Measurements from ENCODE around the gene NCSTN. TPM values are rescaled to one million over a fixed set of nuclear protein-coding genes. Genes with fewer than 3 reads are reported as not detected.

The NCSTN gene
- total and polyA plus RNA-seq, 4 donors = 17.0 to 67.3 (median 53.1) TPM

- DNase-seq (no peak), ATAC-seq (ENCODE audit: low FRiP score) (no peak)
- Histone ChIP-seq H3K4me3 (ENCODE audit: low read length in 2 of 2) (no peak overlapping the region), H3K4me1 (ENCODE audit: control insufficient read depth in 1 of 2, insufficient read depth in 2 of 2, low read length in 2 of 2) (no peaks in the 10 kb centered on the region), H3K27me3 (ENCODE audit: control insufficient read depth in 1 of 2, insufficient read depth in 2 of 2, low read length in 1 of 2) (no peaks in the 10 kb centered on the region), H3K9me3 (ENCODE audit: control insufficient read depth, low read length) (peaks cover 2% of the 10 kb centered on the region), H3K27ac (ENCODE audit: low read depth in 1 of 2, low read length in 2 of 2) (no peak overlapping the region), H3K36me3 (ENCODE audit: control insufficient read depth in 1 of 2, insufficient read depth in 2 of 2, low read length in 1 of 2) (no peaks in the 10 kb centered on the region)
- WGBS, 2 donors = 90 to 95% methylated on average over 8 of the region's 8 CpGs
- intact Hi-C loops (cut with DNase I) = no loop called here
These were observed 51.5 kb downstream of the NCSTN start for GRCh38 chr1:160394673-160395072.

- no peaks in the 10 kb centered on the region for H3K4me1 ChIP-seq (ENCODE audit: control insufficient read depth in 1 of 2, insufficient read depth in 2 of 2, low read length in 2 of 2)
- ATAC-seq (ENCODE audit: low FRiP score) = no peak
- no peak overlapping the region for H3K27ac ChIP-seq (ENCODE audit: low read depth in 1 of 2, low read length in 2 of 2)
- H3K9me3 ChIP-seq (ENCODE audit: control insufficient read depth, low read length) = no peaks in the 10 kb centered on the region
- H3K4me3 ChIP-seq (ENCODE audit: low read length in 2 of 2) = no peak overlapping the region
- no peaks in the 10 kb centered on the region for H3K36me3 ChIP-seq (ENCODE audit: control insufficient read depth in 1 of 2, insufficient read depth in 2 of 2, low read length in 1 of 2)
- intact Hi-C loops (cut with DNase I) = no loop called here
- WGBS, 2 donors = 55 to 78% methylated on average over 1 of the region's 1 CpG
- H3K27me3 ChIP-seq (ENCODE audit: control insufficient read depth in 1 of 2, insufficient read depth in 2 of 2, low read length in 1 of 2) = peaks cover 0 to 2% of the 10 kb centered on the region in 2 donors
- DNase-seq = no peak
These were observed 54.5 kb downstream of the NCSTN start for GRCh38 chr1:160397651-160398050.

- H3K9me3 ChIP-seq (ENCODE audit: control insufficient read depth, low read length) = no peaks in the 10 kb centered on the region
- DNase-seq (no peak), ATAC-seq (ENCODE audit: low FRiP score) (no peak)
- H3K4me3 ChIP-seq (ENCODE audit: low read length in 2 of 2) = no peak overlapping the region
- no peak overlapping the region for H3K27ac ChIP-seq (ENCODE audit: low read depth in 1 of 2, low read length in 2 of 2)
- H3K4me1 ChIP-seq (ENCODE audit: control insufficient read depth in 1 of 2, insufficient read depth in 2 of 2, low read length in 2 of 2) = no peaks in the 10 kb centered on the region
- H3K36me3 ChIP-seq (ENCODE audit: control insufficient read depth in 1 of 2, insufficient read depth in 2 of 2, low read length in 1 of 2) = no peaks in the 10 kb centered on the region
- H3K27me3 ChIP-seq (ENCODE audit: control insufficient read depth in 1 of 2, insufficient read depth in 2 of 2, low read length in 1 of 2) = peaks cover 0 to 2% of the 10 kb centered on the region in 2 donors
- WGBS, 2 donors = 78 to 84% methylated on average over 4 of the region's 4 CpGs
- intact Hi-C loops (cut with DNase I) = no loop called here
These were observed 55.6 kb downstream of the NCSTN start for GRCh38 chr1:160398823-160399222.

GRCh38 chr1:160399544-160400222 is 56.5 kb downstream of the NCSTN start:
- intact Hi-C loops (cut with DNase I) = no loop called here
- WGBS, 2 donors = 36% methylated on average over 17 of the region's 17 CpGs
- Histone ChIP-seq H3K27me3 (ENCODE audit: control insufficient read depth in 1 of 2, insufficient read depth in 2 of 2, low read length in 1 of 2) (peaks cover 0 to 2% of the 10 kb centered on the region in 2 donors), H3K9me3 (ENCODE audit: control insufficient read depth, low read length) (no peaks in the 10 kb centered on the region), H3K4me1 (ENCODE audit: control insufficient read depth in 1 of 2, insufficient read depth in 2 of 2, low read length in 2 of 2) (no peaks in the 10 kb centered on the region), H3K4me3 (ENCODE audit: low read length in 2 of 2) (peak overlapping the region in 1 of 2 donors; percentile 15), H3K36me3 (ENCODE audit: control insufficient read depth in 1 of 2, insufficient read depth in 2 of 2, low read length in 1 of 2) (no peaks in the 10 kb centered on the region), H3K27ac (ENCODE audit: low read depth in 1 of 2, low read length in 2 of 2) (no peak overlapping the region)
- DNase-seq (no peak), ATAC-seq (ENCODE audit: low FRiP score) (no peak)

- H3K4me1 ChIP-seq (ENCODE audit: control insufficient read depth in 1 of 2, insufficient read depth in 2 of 2, low read length in 2 of 2) = no peaks in the 10 kb centered on the region
- H3K4me3 ChIP-seq (ENCODE audit: low read length in 2 of 2) = peak within 1 kb of the TSS; percentile 15 to 16
- H3K27ac ChIP-seq (ENCODE audit: low read depth in 1 of 2, low read length in 2 of 2) = no peak within 1 kb of the TSS
- ATAC-seq (ENCODE audit: low FRiP score) (peak; percentile 90), DNase-seq (peak; percentile 72 to 86)
- H3K9me3 ChIP-seq (ENCODE audit: control insufficient read depth, low read length) = no peaks in the 10 kb centered on the region
- no peaks in the 10 kb centered on the region for H3K36me3 ChIP-seq (ENCODE audit: control insufficient read depth in 1 of 2, insufficient read depth in 2 of 2, low read length in 1 of 2)
- peaks cover 0 to 2% of the 10 kb centered on the region in 2 donors for H3K27me3 ChIP-seq (ENCODE audit: control insufficient read depth in 1 of 2, insufficient read depth in 2 of 2, low read length in 1 of 2)
- intact Hi-C loops (cut with DNase I) = no loop called here
- WGBS, 2 donors = 1 to 2% methylated on average over 14 to 33 of the region's 34 CpGs
These were observed 57.1 kb downstream of the NCSTN start, which contains the start of gene VANGL2 for GRCh38 chr1:160400223-160400645. TSS of gene VANGL2 (plus strand) at chr1:160400564. CDS start at chr1:160415838, 15,274 bp downstream.

- DNase-seq = no peak
- WGBS, 2 donors = 1 to 2% methylated on average over 45 to 55 of the region's 55 CpGs
- intact Hi-C loops (cut with DNase I) = no loop called here
- H3K27ac ChIP-seq (ENCODE audit: low read depth in 1 of 2, low read length in 2 of 2) = no peak overlapping the region
- H3K4me1 ChIP-seq (ENCODE audit: control insufficient read depth in 1 of 2, insufficient read depth in 2 of 2, low read length in 2 of 2) = no peaks in the 10 kb centered on the region
- H3K36me3 ChIP-seq (ENCODE audit: control insufficient read depth in 1 of 2, insufficient read depth in 2 of 2, low read length in 1 of 2) = no peaks in the 10 kb centered on the region
- H3K27me3 ChIP-seq (ENCODE audit: control insufficient read depth in 1 of 2, insufficient read depth in 2 of 2, low read length in 1 of 2) = peaks cover 0 to 2% of the 10 kb centered on the region in 2 donors
- peak overlapping the region; percentile 15 to 16 for H3K4me3 ChIP-seq (ENCODE audit: low read length in 2 of 2)
- peak; percentile 37 for ATAC-seq (ENCODE audit: low FRiP score)
- no peaks in the 10 kb centered on the region for H3K9me3 ChIP-seq (ENCODE audit: control insufficient read depth, low read length)
These were observed 57.7 kb downstream of the NCSTN start for GRCh38 chr1:160400646-160401486.

- Histone ChIP-seq H3K27me3 (ENCODE audit: control insufficient read depth in 1 of 2, insufficient read depth in 2 of 2, low read length in 1 of 2) (peaks cover 0 to 2% of the 10 kb centered on the region in 2 donors), H3K36me3 (ENCODE audit: control insufficient read depth in 1 of 2, insufficient read depth in 2 of 2, low read length in 1 of 2) (no peaks in the 10 kb centered on the region), H3K9me3 (ENCODE audit: control insufficient read depth, low read length) (no peaks in the 10 kb centered on the region), H3K4me3 (ENCODE audit: low read length in 2 of 2) (no peak overlapping the region), H3K4me1 (ENCODE audit: control insufficient read depth in 1 of 2, insufficient read depth in 2 of 2, low read length in 2 of 2) (no peaks in the 10 kb centered on the region), H3K27ac (ENCODE audit: low read depth in 1 of 2, low read length in 2 of 2) (no peak overlapping the region)
- WGBS, 2 donors = 28 to 39% methylated on average over 7 of the region's 7 CpGs
- intact Hi-C loops (cut with DNase I) = no loop called here
- DNase-seq (no peak), ATAC-seq (ENCODE audit: low FRiP score) (no peak)
These were observed 58.3 kb downstream of the NCSTN start for GRCh38 chr1:160401487-160401805.

- H3K4me1 ChIP-seq (ENCODE audit: control insufficient read depth in 1 of 2, insufficient read depth in 2 of 2, low read length in 2 of 2) = no peaks in the 10 kb centered on the region
- intact Hi-C loops (cut with DNase I) = no loop called here
- H3K36me3 ChIP-seq (ENCODE audit: control insufficient read depth in 1 of 2, insufficient read depth in 2 of 2, low read length in 1 of 2) = no peaks in the 10 kb centered on the region
- H3K4me3 ChIP-seq (ENCODE audit: low read length in 2 of 2) = no peak overlapping the region
- H3K27ac ChIP-seq (ENCODE audit: low read depth in 1 of 2, low read length in 2 of 2) = no peak overlapping the region
- ATAC-seq (ENCODE audit: low FRiP score) (no peak), DNase-seq (no peak)
- WGBS, 2 donors = 32 to 54% methylated on average over 9 of the region's 9 CpGs
- H3K27me3 ChIP-seq (ENCODE audit: control insufficient read depth in 1 of 2, insufficient read depth in 2 of 2, low read length in 1 of 2) = peaks cover 0 to 2% of the 10 kb centered on the region in 2 donors
- no peaks in the 10 kb centered on the region for H3K9me3 ChIP-seq (ENCODE audit: control insufficient read depth, low read length)
These were observed 59.0 kb downstream of the NCSTN start for GRCh38 chr1:160402001-160402795.
